HFFc6 (cell line): Measurements from ENCODE around the gene MMS19. TPM values are rescaled to one million over a fixed set of nuclear protein-coding genes. Genes with fewer than 3 reads are reported as not detected.
A peak's percentile ranks its signal among the peaks of the same experiment; 100 is the strongest.

ENCODE experiments used
- DNase-seq: peaks from one replicate; pipeline ENCODE4 v3.0.0-alpha.2; 2018
- H3K27ac Mint-ChIP-seq: 2 replicates; pipeline ENCODE4 v1.8.0; 2020; ENCODE audit warnings: mild to moderate bottlenecking, mixed read lengths
- H3K27me3 Mint-ChIP-seq: 2 replicates; pipeline ENCODE4 v1.8.0; 2021; ENCODE audit warnings: mild to moderate bottlenecking, moderate library complexity, mixed read lengths; ENCODE audit not compliant: insufficient read depth
- H3K36me3 Mint-ChIP-seq: 2 replicates; pipeline ENCODE4 v1.8.0; 2021; ENCODE audit warnings: low read depth, mixed read lengths
- H3K4me1 Mint-ChIP-seq: 2 replicates; pipeline ENCODE4 v1.8.0; 2020; ENCODE audit warnings: low read depth, mixed read lengths
- H3K4me3 Mint-ChIP-seq: 2 replicates; pipeline ENCODE4 v1.8.0; 2020; ENCODE audit warnings: mild to moderate bottlenecking, moderate library complexity, mixed read lengths
- H3K9me3 Mint-ChIP-seq: 2 replicates; pipeline ENCODE4 v1.8.0; 2020; ENCODE audit warnings: mild to moderate bottlenecking, mixed read lengths
- CTCF ChIP-seq: fragments of 200-600 bp; sonication (generic); IDR thresholded peaks from 2 replicates; pipeline ENCODE4 v1.5.0; 2021; ENCODE audit warnings: antibody characterized with exemption, mild to moderate bottlenecking
- total RNA-seq, 6 experiments: library from RNA; stranded (reverse); fragmentation: NEBNext Ultra II Directional; extraction: Animal tissue kit (Norgen Biotek cat#: 25700); gene quantifications; 2 replicates in 1 of 6; 3 replicates in 5 of 6; pipeline ENCODE4 v1.2.3, GENCODE V29; 2021

MMS19 gene
- total RNA-seq, 6 experiments from 2014 or later: 53.8 to 61.2 (median 56.3) TPM

DNA sequence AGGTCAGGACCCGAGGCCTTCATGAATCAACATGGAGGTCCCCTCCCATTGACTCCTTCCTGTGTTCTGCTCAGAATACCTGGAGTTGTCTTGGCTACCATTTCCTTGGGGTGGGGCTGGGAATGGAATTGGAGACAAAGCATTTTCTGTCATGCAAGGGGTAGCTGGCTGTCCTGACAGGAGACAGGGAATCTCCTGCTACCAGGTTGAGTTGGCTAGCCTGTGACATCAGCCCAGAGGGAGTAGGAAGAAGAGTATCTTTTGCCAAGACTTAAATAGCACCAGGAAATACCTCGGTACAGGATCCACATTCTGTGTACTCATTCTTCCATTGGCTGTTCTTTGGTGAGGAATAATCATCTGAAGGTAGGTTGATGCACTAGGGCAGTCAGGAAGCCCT lies 47.4 kb downstream of the MMS19 start:
- Mint-ChIP-seq H3K36me3 (peaks cover 28% of the 10 kb centered on the region), H3K27me3 (peaks cover 23% of the 10 kb centered on the region), H3K4me1 (peaks cover 46% of the 10 kb centered on the region), H3K27ac (peak overlapping the region; percentile 60; the same call in 1 of the 2 replicates), H3K9me3 (no peaks in the 10 kb centered on the region; the same call in 1 of the 2 replicates), H3K4me3 (no peak overlapping the region; the same call in 1 of the 2 replicates)
- DNase-seq: no peak
- no peak for TF ChIP-seq CTCF

- Mint-ChIP-seq H3K27ac (peak within 1 kb of the TSS; percentile 62), H3K36me3 (peaks cover 21% of the 10 kb centered on the region), H3K4me1 (peaks cover 45% of the 10 kb centered on the region), H3K27me3 (peaks cover 11% of the 10 kb centered on the region), H3K4me3 (peak within 1 kb of the TSS; percentile 94), H3K9me3 (no peaks in the 10 kb centered on the region; the same call in 1 of the 2 replicates)
- TF ChIP-seq CTCF: peak; percentile 3; the same call in 1 of the 2 replicates
- DNase-seq: peak; percentile 95
These were observed 52.2 kb downstream of the MMS19 start, which contains the start of the genes EXOSC1 and ZDHHC16 for GRCh38 chr10:97445722-97446639. Gene EXOSC1 (minus strand): TSS chr10:97446006. CDS start chr10:97445985, 21 bp downstream. Gene ZDHHC16 (plus strand): TSS chr10:97446175. CDS start chr10:97451676, 5,501 bp downstream.

GRCh38 chr10:97445357-97445721 lies 52.9 kb downstream of the MMS19 start:
- no peak for DNase-seq
- Mint-ChIP-seq H3K27ac (peak overlapping the region; percentile 62), H3K27me3 (peaks cover 11% of the 10 kb centered on the region), H3K4me3 (peak overlapping the region; percentile 94), H3K4me1 (peaks cover 38% of the 10 kb centered on the region), H3K9me3 (no peaks in the 10 kb centered on the region; the same call in 1 of the 2 replicates), H3K36me3 (peaks cover 18% of the 10 kb centered on the region)
- no peak for TF ChIP-seq CTCF

DNA sequence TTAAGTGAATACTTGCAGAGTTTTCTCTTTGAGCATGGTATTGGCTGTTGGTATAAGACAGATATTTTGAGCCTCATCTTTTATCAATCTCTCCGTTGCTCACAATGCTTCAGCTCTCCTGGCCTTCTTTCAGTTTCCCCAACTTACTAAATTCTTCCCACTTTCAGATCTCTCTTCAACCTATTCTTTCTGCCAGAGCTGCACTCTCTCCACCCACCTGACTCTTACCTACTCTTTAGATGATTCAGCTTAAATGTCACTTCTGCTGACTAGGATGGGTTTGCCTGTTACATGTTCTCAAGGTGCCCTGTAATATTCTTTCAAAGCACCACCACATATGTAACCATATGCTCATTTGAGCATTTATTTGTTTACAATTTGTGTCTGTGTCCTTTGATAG lies 54.0 kb downstream of the MMS19 start:
- Mint-ChIP-seq H3K9me3 (no peaks in the 10 kb centered on the region; the same call in 1 of the 2 replicates), H3K27me3 (peaks cover 11% of the 10 kb centered on the region), H3K27ac (no peak overlapping the region), H3K36me3 (peaks cover 22% of the 10 kb centered on the region), H3K4me1 (peaks cover 37% of the 10 kb centered on the region), H3K4me3 (no peak overlapping the region; the same call in 1 of the 2 replicates)
- TF ChIP-seq CTCF: no peak
- DNase-seq: no peak

GRCh38 chr10:97442277-97442676 lies 55.9 kb downstream of the MMS19 start:
- Mint-ChIP-seq H3K36me3 (peaks cover 20% of the 10 kb centered on the region), H3K27me3 (peaks cover 7% of the 10 kb centered on the region), H3K4me1 (peaks cover 26% of the 10 kb centered on the region), H3K4me3 (no peak overlapping the region), H3K9me3 (no peaks in the 10 kb centered on the region; the same call in 1 of the 2 replicates), H3K27ac (no peak overlapping the region)
- TF ChIP-seq CTCF: no peak
- DNase-seq: no peak
